ENCODE results near the gene TRIM67.

GRCh38 chr1:231147896-231148295 is 14.0 kb upstream of the TRIM67 start:
- TF ChIP-seq HNRNPL (IDR thresholded peaks at IDR 0.05; ENCODE audit: low read depth, low read length) (no peak), PHF20 (IDR thresholded peaks at IDR 0.05; ENCODE audit: partially characterized antibody) (no peak), NCOR1 (IDR thresholded peaks at IDR 0.05) (no peak), CHD1 (IDR thresholded peaks at IDR 0.05; ENCODE audit: low read length) (no peak), PHF8 (IDR thresholded peaks at IDR 0.05; ENCODE audit: borderline replicate concordance, low read length) (no peak), USF2 (CRISPR knock-in tag; IDR thresholded peaks at IDR 0.05) (no peak), HNRNPUL1 (IDR thresholded peaks at IDR 0.05; ENCODE audit: low read length) (no peak), ELF4 (CRISPR knock-in tag; IDR thresholded peaks at IDR 0.05) (no peak), PHB (CRISPR knock-in tag; IDR thresholded peaks at IDR 0.05) (no peak), ZZZ3 (IDR thresholded peaks at IDR 0.05) (no peak), IRF1 (CRISPR knock-in tag; IDR thresholded peaks at IDR 0.05; ENCODE audit: borderline replicate concordance) (no peak), TARDBP (IDR thresholded peaks at IDR 0.05) (no peak)

Measured in K562 (cell line).